ENCODE results near the gene ECI1.

Gene ECI1

GRCh38 chr16:2213817-2214718 lies 37.3 kb downstream of the ECI1 start:
- TF ChIP-seq CTCF (conservative IDR thresholded peaks at IDR 0.05; ENCODE audit: control insufficient read depth, insufficient read depth, low read depth, low read length), result no peak
- DNase-seq (ENCODE audit: low read depth), result no peak
- peak overlapping the region; percentile 69 for H3K4me3 ChIP-seq (ENCODE audit: control insufficient read depth, low read depth, low read length)

GRCh38 chr16:2212362-2213324 lies 38.7 kb downstream of the ECI1 start:
- TF ChIP-seq CTCF (conservative IDR thresholded peaks at IDR 0.05; ENCODE audit: control insufficient read depth, insufficient read depth, low read depth, low read length), result no peak
- no peak for DNase-seq (ENCODE audit: low read depth)
- peak overlapping the region; percentile 69 for H3K4me3 ChIP-seq (ENCODE audit: control insufficient read depth, low read depth, low read length)

GRCh38 chr16:2211923-2212347 lies 39.5 kb downstream of the ECI1 start:
- DNase-seq (ENCODE audit: low read depth), result no peak
- TF ChIP-seq CTCF (conservative IDR thresholded peaks at IDR 0.05; ENCODE audit: control insufficient read depth, insufficient read depth, low read depth, low read length), result no peak
- no peak overlapping the region for H3K4me3 ChIP-seq (ENCODE audit: control insufficient read depth, low read depth, low read length)

- no peak for TF ChIP-seq CTCF (conservative IDR thresholded peaks at IDR 0.05; ENCODE audit: control insufficient read depth, insufficient read depth, low read depth, low read length)
- H3K4me3 ChIP-seq (ENCODE audit: control insufficient read depth, low read depth, low read length), result no peak within 1 kb of the TSS
- DNase-seq (ENCODE audit: low read depth), result peak; percentile 55
These were observed 40.7 kb downstream of the ECI1 start, which contains the start of gene BRICD5 for GRCh38 chr16:2210386-2211365. Gene BRICD5, minus strand, starts transcription at chr16:2210863. Its CDS starts 30 bp downstream, at chr16:2210833.

GRCh38 chr16:2210009-2210332 lies 41.4 kb downstream of the ECI1 start:
- H3K4me3 ChIP-seq (ENCODE audit: control insufficient read depth, low read depth, low read length), result no peak overlapping the region
- TF ChIP-seq CTCF (conservative IDR thresholded peaks at IDR 0.05; ENCODE audit: control insufficient read depth, insufficient read depth, low read depth, low read length), result no peak
- DNase-seq (ENCODE audit: low read depth), result no peak
